ENCODE measurements around the gene KRTAP24-1.

KRTAP24-1 gene

GRCh38 chr21:30233228-30234020 is 49.3 kb downstream of the KRTAP24-1 start:
- DNase-seq = no peak

GRCh38 chr21:30232011-30232410 is 50.7 kb downstream of the KRTAP24-1 start:
- no peak for DNase-seq

Data from MV-4-11 (cell line).